CD14-positive monocyte (primary cell): ENCODE measurements around the gene AP4M1. TPM values are rescaled to one million over a fixed set of nuclear protein-coding genes. Genes with fewer than 3 reads are reported as not detected.

Experiments used
- DNase-seq, 3 donors: peaks; one replicate each; pipeline ENCODE4 v3.0.0-alpha.2; 2011 to 2022
- H2AFZ ChIP-seq: 2 replicates; pipeline ENCODE4 v1.6.0; 2012; ENCODE audit warnings: mild to moderate bottlenecking, low read depth, low read length, inconsistent platforms; ENCODE audit not compliant: insufficient read depth, poor library complexity, severe bottlenecking
- H3K27ac ChIP-seq, 2 donors: 1 replicate in 1 of 2; 2 replicates in 1 of 2; pipeline ENCODE4 v1.5.1; 2012 to 2013; ENCODE audit warnings: low read length in 2 of 2, control low read depth in 1 of 2, inconsistent platforms in 1 of 2, low read depth in 1 of 2, mild to moderate bottlenecking in 1 of 2
- H3K27me3 ChIP-seq, 2 donors: one replicate each; pipeline versions ENCODE4 v1.6.0 to v1.6.1; 2011 to 2013; ENCODE audit warnings: low read length in 2 of 2; ENCODE audit not compliant: control insufficient read depth in 2 of 2, insufficient read depth in 2 of 2
- H3K36me3 ChIP-seq, 2 donors: replicated peaks in 1 of 2; 1 replicate in 1 of 2; 2 replicates in 1 of 2; pipeline versions ENCODE4 v1.5.1 to v1.6.1; 2012 to 2013; ENCODE audit warnings: low read length in 2 of 2, control low read depth in 1 of 2, inconsistent platforms in 1 of 2, mild to moderate bottlenecking in 1 of 2; ENCODE audit not compliant: insufficient read depth in 2 of 2, control insufficient read depth in 1 of 2
- H3K4me1 ChIP-seq, 2 donors: 1 replicate in 1 of 2; 2 replicates in 1 of 2; pipeline versions ENCODE4 v1.5.1 to v1.6.1; 2012 to 2013; ENCODE audit warnings: low read length in 2 of 2, control low read depth in 1 of 2, inconsistent platforms in 1 of 2, mild to moderate bottlenecking in 1 of 2, moderate library complexity in 1 of 2; ENCODE audit not compliant: insufficient read depth in 2 of 2, control insufficient read depth in 1 of 2
- H3K4me2 ChIP-seq: replicated peaks from 2 replicates; pipeline ENCODE3; 2012; ENCODE audit warnings: low read length, moderate library complexity, mild to moderate bottlenecking; ENCODE audit not compliant: poor library complexity, severe bottlenecking; ENCODE audit errors: extremely low read depth
- H3K4me3 ChIP-seq, 3 experiments: fragments of 200-600 bp in 1 of 3; sonication (generic) in 1 of 3; replicated peaks in 1 of 3; 1 replicate in 2 of 3; 2 replicates in 1 of 3; pipeline ENCODE4 v1.5.1; 2011 to 2013; ENCODE audit warnings: low read length in 3 of 3, mild to moderate bottlenecking in 3 of 3, control low read depth in 2 of 3, low read depth in 2 of 3, inconsistent platforms in 1 of 3, moderate library complexity in 1 of 3
- H3K79me2 ChIP-seq: 2 replicates; pipeline ENCODE4 v1.6.0; 2012; ENCODE audit warnings: mild to moderate bottlenecking, control low read depth, inconsistent platforms, low read length, moderate library complexity; ENCODE audit not compliant: insufficient read depth
- H3K9ac ChIP-seq: 2 replicates; pipeline ENCODE4 v1.6.0; 2017; ENCODE audit warnings: low read length, mild to moderate bottlenecking; ENCODE audit not compliant: insufficient read depth, poor library complexity, severe bottlenecking
- H3K9me3 ChIP-seq, 2 donors: replicated peaks in 1 of 2; 1 replicate in 1 of 2; 2 replicates in 1 of 2; pipeline versions ENCODE4 v1.5.1 to v1.6.1; 2012 to 2013; ENCODE audit warnings: low read length in 2 of 2, control low read depth in 1 of 2; ENCODE audit not compliant: control insufficient read depth in 1 of 2, insufficient read depth in 1 of 2
- H4K20me1 ChIP-seq: 2 replicates; pipeline ENCODE4 v1.6.0; 2012; ENCODE audit warnings: mild to moderate bottlenecking, low read length, control low read depth, moderate library complexity; ENCODE audit not compliant: insufficient read depth
- H3K27ac Mint-ChIP-seq, 7 donors: one replicate each; pipeline ENCODE4 v1.8.0; 2020; ENCODE audit warnings: mild to moderate bottlenecking in 7 of 7, mixed read lengths in 7 of 7, moderate library complexity in 6 of 7, inconsistent platforms in 2 of 7
- H3K27me3 Mint-ChIP-seq, 3 donors: one replicate each; pipeline ENCODE4 v1.8.0; 2021 to 2022; ENCODE audit warnings: low read depth in 3 of 3, mild to moderate bottlenecking in 3 of 3, mixed read lengths in 3 of 3, moderate library complexity in 3 of 3, inconsistent platforms in 1 of 3
- H3K36me3 Mint-ChIP-seq, 2 donors: one replicate each; pipeline ENCODE4 v1.8.0; 2020; ENCODE audit warnings: mixed read lengths in 2 of 2, inconsistent platforms in 1 of 2, mild to moderate bottlenecking in 1 of 2
- H3K4me1 Mint-ChIP-seq: one replicate; pipeline ENCODE4 v1.8.0; 2020; ENCODE audit warnings: mild to moderate bottlenecking, mixed read lengths
- H3K4me3 Mint-ChIP-seq, 2 donors: one replicate each; pipeline ENCODE4 v1.8.0; 2020; ENCODE audit warnings: mild to moderate bottlenecking in 2 of 2, mixed read lengths in 2 of 2, moderate library complexity in 1 of 2
- H3K9me3 Mint-ChIP-seq, 7 donors: one replicate each; pipeline ENCODE4 v1.8.0; 2020 to 2022; ENCODE audit warnings: mixed read lengths in 7 of 7, mild to moderate bottlenecking in 6 of 7, moderate library complexity in 6 of 7, inconsistent platforms in 2 of 7
- CTCF ChIP-seq: fragments of 200-600 bp; IDR thresholded peaks from one replicate; pipeline ENCODE4 v1.8.0; 2022; ENCODE audit warnings: antibody characterized with exemption, mild to moderate bottlenecking
- WGBS: methylation state at CpG from one replicate; pipeline ENCODE4 v1.1.5; 2013; ENCODE audit warnings: missing lambda C conversion rate; ENCODE audit not compliant: insufficient coverage; 5-methylcytosine and 5-hydroxymethylcytosine counted together
- intact Hi-C, 2 donors: fragments of 100-400 bp; cut with micrococcal nuclease; formaldehyde crosslinking; loops; one replicate each; pipeline versions ENCODE4 v1.15.0 to v1.15.1; 2023
- polyA plus RNA-seq, 3 donors: library from polyadenylated mRNA; depleted of rRNA in 1 of 3; unstranded in 2 of 3; stranded (reverse) in 1 of 3; fragments of 300-500 nt in 2 of 3; fragments of >200 nt in 1 of 3; fragmentation: Illumina TruSeq in 2 of 3; gene quantifications; 1 replicate in 2 of 3; 2 replicates in 1 of 3; pipeline ENCODE4 v1.2.3, GENCODE V29; 2012 to 2021

AP4M1 gene
- polyA plus RNA-seq, 3 donors = 10.5 to 13.1 (median 12.6) TPM

- H3K9me3 Mint-ChIP-seq = no peaks in the 10 kb centered on the region
- no peak for DNase-seq
- peaks cover 12% of the 10 kb centered on the region for H3K4me1 Mint-ChIP-seq
- H3K27me3 Mint-ChIP-seq = peaks cover 0 to 3% (median 2%) of the 10 kb centered on the region in 3 donors
- H3K79me2 ChIP-seq = peaks cover 15% of the 10 kb centered on the region
- H3K27me3 ChIP-seq = no peaks in the 10 kb centered on the region
- no peak overlapping the region for H3K4me3 ChIP-seq
- H3K4me3 Mint-ChIP-seq = no peak overlapping the region
- H3K9ac ChIP-seq = no peak overlapping the region
- intact Hi-C loops = no loop called here
- no peak overlapping the region for H3K27ac ChIP-seq
- no peak overlapping the region for H3K27ac Mint-ChIP-seq
- peaks cover 46 to 71% of the 10 kb centered on the region in 2 donors for H3K36me3 ChIP-seq
- no peak overlapping the region for H3K4me2 ChIP-seq
- 93% methylated on average over 2 of the region's 4 CpGs for WGBS
- no peak overlapping the region for H2AFZ ChIP-seq
- peaks cover 13 to 17% of the 10 kb centered on the region in 2 donors for H3K4me1 ChIP-seq
- peaks cover 44 to 74% of the 10 kb centered on the region in 2 donors for H3K36me3 Mint-ChIP-seq
- no peaks in the 10 kb centered on the region for H4K20me1 ChIP-seq
- H3K9me3 ChIP-seq = no peaks in the 10 kb centered on the region
- no peak for TF ChIP-seq CTCF
Observed at GRCh38 chr7:100105534-100105933, 4.1 kb downstream of the AP4M1 start.

- H3K9me3 ChIP-seq = no peaks in the 10 kb centered on the region
- H3K27me3 ChIP-seq = no peaks in the 10 kb centered on the region
- Mint-ChIP-seq H3K27me3 (peaks cover 0 to 2% (median under 1%) of the 10 kb centered on the region in 3 donors), H3K9me3 (no peaks in the 10 kb centered on the region), H3K4me3 (no peak overlapping the region), H3K27ac (peak overlapping the region in 1 of 7 donors; percentile 43), H3K4me1 (peaks cover 12% of the 10 kb centered on the region), H3K36me3 (peaks cover 52 to 85% of the 10 kb centered on the region in 2 donors)
- no peaks in the 10 kb centered on the region for H4K20me1 ChIP-seq
- 94% methylated on average over 14 of the region's 17 CpGs for WGBS
- no peak overlapping the region for H3K9ac ChIP-seq
- peaks cover 55 to 81% of the 10 kb centered on the region in 2 donors for H3K36me3 ChIP-seq
- no peak for DNase-seq
- no peak overlapping the region for H2AFZ ChIP-seq
- intact Hi-C loops = no loop called here
- no peak overlapping the region for H3K4me2 ChIP-seq
- H3K4me3 ChIP-seq = no peak overlapping the region
- peaks cover 9% of the 10 kb centered on the region for H3K79me2 ChIP-seq
- no peak overlapping the region for H3K27ac ChIP-seq
- no peak for TF ChIP-seq CTCF
- H3K4me1 ChIP-seq = peaks cover 9 to 11% of the 10 kb centered on the region in 2 donors
Observed at GRCh38 chr7:100106633-100107032, 5.2 kb downstream of the AP4M1 start.
